Limb (tissue), 2 donors: ENCODE results near the gene LY6G5B.

Source experiments
- DNase-seq, 2 donors: peaks; one replicate each; pipeline ENCODE4 v3.0.0-alpha.2; 2016; ENCODE audit errors: extremely low spot score in 2 of 2

Gene LY6G5B, protein sequence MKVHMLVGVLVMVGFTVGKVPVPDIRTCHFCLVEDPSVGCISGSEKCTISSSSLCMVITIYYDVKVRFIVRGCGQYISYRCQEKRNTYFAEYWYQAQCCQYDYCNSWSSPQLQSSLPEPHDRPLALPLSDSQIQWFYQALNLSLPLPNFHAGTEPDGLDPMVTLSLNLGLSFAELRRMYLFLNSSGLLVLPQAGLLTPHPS

DNA sequence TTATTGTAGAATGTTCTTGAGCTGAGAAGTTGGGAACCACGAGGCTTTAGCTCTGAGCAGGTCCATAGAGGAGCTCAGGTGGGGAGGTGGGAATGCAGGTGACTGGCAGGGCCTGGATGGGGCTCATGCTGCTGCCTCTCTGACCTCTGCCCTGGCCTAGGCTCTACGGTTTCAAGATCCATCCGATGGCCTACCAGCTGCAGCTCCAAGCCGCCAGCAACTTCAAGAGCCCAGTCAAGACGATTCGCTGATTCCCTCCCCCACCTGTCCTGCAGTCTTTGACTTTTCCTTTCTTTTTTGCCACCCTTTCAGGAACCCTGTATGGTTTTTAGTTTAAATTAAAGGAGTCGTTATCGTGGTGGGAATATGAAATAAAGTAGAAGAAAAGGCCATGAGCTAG lies at the start of gene LY6G5B:
LY6G5B (plus strand) TSS at position 301 of the 400 bp plus-strand sequence. CDS start 975 bp downstream, outside the sequence.
- no peak for DNase-seq

DNA sequence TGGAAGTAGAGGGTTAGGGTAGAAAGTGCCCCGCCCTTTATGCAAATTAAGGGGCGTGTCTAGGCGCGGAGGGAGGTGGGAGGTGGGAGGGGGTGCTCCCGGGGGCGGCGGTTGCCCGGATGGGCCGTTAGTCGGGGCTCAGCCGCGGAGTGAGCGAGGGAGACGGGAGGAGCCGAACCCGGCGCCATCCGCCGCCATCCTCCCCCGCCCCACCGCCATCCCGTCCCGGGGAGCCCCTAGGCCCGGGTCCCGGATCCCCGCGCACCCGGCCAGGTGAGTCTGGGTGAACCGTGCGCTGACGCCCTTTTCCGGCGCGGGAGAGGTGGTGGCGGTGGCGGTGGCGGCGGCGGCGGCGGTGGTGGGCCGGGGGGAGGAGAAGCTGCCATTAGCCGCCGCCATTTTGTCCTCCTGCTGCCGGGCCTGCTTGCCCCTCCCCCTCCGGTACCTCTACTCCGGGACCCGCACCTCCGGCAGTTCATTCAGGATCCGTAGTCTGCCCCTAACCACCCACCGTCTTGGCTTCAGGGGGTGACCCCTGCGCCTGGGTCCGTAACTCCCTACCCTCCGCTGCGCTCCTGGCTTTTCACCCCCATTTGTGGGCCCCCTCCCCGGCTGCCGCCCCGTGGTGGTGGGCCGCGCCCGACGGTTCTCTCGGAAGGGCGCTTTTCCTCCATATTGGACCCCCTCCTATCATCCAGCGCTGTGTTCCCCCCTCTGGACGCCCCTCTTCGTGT lies 49.0 kb upstream of the LY6G5B start, which contains the start of gene PRRC2A:
PRRC2A (plus strand) TSS at position 130 of the 734 bp plus-strand sequence. CDS start 2,075 bp downstream, outside the sequence.
- peak in 1 of 2 donors; percentile 81 for DNase-seq

DNA sequence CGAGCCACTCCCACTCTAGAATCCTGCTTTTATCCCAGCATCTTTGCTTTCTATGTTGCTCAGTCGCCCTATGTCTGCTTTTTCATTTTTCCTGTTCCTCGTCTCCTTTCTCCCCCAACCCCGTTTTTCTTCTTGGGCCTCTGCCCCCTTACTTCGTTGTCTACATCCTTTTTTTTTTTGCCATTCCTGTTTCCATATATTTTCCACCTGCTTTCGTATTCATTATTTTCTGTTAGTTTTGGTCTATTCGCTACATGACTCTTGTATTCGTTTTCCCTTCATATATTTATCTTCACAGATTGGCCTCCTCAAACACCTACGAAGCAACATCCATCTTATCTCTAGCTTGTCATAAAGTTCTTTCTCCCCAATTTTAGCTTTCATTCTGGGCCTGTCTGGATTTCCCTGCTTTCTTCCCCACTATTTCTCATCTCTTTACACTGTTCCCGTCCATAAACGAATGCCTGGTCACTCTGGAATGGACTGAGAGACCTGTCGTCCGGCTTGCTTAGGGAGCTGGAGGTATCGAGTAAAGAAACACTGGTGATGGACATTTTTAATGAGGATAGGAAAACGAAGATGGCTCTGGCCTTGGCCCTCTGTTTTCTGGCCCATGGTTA lies 48.3 kb upstream of the LY6G5B start:
- DNase-seq = no peak

DNA sequence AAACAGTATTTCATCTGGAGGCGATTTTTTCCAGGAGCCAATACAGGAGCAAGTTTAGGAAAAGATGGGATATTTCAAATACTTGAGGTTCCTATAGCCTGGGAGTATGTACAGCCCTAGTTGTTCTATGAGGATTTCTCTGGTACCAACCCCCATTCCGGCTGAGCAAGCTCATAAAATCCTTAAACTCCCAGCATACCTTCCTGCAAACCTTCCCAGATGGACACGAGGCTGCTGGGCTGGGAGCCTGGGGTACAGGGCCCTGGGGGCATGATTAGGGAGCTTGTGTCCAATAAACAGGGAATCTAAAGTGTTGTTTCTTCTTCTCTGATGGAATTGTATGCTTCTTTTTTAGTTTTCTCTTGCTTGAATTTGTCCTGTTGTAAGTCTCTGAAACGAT lies 47.8 kb upstream of the LY6G5B start:
- DNase-seq = no peak

DNA sequence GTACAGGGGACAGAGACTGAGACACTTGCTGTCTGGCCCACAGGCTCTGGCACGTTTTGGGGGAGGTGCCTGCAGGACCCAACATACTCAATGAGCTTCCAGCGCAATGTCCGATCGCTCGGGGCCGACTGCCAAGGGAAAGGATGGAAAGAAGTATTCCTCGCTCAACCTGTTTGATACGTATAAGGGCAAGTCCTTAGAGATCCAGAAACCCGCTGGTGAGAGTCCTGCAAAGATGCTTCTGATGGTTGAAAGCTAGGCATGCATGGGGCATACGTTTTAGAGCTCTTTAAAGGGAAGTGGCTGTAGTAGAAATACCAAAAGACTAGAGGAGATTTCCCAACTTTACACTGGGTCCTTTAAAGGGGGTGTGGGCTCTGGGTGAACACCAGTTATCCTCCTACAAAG lies 47.1 kb upstream of the LY6G5B start:
- DNase-seq = no peak

DNA sequence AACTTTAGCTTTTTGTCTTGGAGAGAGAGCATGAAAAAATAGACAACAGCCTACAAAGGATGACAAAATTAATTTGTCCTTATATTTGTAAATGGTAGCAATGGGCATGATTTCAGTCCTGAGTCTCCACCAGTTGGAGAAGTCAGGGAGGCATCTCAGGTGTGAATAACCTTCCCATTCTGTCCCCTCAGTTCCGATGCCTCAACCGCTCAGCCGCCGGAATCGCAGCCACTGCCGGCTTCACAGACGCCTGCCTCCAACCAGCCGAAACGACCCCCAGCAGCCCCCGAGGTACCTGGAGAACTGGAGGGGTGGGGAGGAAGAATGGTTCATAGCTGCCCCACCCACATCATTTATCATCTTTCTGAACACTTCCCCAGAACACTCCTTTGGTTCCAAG lies 45.7 kb upstream of the LY6G5B start:
- no peak for DNase-seq

DNA sequence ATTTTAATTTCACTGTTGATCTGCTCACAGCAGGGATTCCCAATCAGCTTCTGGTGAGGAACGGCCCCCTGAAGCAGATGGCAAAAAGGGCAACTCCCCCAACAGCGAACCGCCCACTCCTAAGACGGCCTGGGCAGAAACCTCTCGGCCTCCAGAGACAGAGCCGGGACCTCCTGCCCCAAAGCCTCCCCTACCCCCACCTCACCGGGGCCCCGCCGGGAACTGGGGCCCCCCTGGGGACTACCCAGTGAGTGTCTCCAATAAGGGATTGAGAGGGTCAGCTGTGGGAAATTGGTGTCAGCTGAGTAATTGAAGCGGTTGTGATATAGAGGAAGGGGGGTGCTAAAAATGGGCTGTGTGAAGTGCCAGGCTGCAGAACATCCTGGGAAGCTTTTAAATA lies 42.8 kb upstream of the LY6G5B start:
- no peak for DNase-seq

DNA sequence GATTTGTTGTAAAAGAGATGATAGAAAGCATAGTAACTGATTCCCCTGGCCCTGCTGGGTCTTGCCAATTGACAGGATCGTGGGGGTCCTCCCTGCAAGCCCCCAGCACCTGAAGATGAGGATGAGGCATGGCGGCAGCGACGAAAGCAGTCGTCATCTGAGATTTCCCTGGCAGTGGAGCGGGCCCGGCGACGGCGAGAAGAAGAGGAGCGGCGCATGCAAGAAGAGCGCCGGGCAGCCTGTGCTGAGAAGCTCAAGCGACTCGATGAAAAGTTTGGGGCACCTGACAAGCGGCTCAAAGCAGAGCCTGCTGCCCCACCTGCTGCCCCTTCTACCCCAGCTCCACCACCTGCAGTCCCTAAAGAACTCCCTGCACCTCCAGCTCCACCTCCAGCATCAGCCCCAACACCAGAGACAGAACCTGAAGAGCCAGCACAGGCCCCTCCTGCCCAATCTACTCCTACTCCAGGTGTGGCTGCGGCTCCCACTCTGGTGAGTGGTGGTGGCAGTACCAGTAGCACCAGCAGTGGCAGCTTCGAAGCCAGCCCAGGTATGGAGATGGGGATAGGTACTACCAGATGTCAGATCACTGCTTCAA lies 42.0 kb upstream of the LY6G5B start:
- DNase-seq = no peak

DNA sequence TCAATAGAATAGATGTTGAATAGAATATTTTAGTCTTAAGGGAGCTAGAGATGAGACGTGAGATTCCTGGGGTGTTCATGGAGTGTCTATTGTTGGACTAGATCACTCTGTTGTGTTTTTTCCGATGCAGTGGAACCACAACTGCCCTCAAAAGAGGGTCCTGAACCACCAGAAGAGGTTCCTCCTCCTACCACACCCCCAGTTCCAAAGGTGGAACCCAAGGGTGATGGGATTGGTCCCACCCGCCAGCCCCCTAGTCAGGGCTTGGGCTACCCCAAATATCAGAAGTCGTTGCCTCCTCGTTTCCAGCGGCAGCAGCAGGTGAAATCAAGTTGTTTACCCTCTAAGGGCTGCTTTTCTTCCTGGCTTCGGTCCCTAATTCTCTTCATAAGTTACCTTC lies 40.8 kb upstream of the LY6G5B start:
- DNase-seq = no peak

DNA sequence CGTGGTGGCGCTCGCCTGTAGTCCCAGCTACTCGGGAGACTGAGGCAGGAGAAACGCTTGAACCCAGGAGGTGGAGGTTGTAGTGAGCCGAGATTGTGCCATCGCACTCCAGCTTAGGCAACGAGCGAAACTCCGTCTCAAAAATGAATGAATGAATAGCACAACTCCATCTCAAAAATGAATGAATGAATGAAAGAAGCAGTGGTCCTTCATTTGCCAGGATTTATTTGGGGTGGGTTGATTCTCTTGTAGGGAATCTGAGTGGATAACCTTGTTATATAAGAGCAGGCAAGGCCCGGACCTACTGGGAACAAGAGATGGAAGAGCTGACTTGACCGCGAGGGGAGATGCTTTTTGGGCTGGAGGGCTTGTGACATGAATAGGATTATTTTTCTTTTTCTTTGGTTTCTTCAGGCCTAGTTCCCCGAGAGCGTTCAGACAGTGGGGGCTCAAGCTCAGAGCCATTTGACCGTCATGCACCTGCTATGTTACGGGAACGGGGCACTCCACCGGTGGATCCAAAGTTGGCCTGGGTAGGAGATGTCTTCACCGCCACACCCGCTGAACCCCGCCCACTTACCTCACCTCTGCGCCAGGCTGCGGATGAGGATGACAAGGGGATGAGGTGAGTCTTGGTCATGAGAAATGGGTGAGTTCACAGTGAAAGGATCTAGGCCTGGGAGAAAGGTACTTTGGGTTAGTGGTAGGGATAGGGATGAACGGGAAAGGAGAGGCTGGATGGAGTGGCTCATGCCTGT lies 39.4 kb upstream of the LY6G5B start:
- DNase-seq = no peak

DNA sequence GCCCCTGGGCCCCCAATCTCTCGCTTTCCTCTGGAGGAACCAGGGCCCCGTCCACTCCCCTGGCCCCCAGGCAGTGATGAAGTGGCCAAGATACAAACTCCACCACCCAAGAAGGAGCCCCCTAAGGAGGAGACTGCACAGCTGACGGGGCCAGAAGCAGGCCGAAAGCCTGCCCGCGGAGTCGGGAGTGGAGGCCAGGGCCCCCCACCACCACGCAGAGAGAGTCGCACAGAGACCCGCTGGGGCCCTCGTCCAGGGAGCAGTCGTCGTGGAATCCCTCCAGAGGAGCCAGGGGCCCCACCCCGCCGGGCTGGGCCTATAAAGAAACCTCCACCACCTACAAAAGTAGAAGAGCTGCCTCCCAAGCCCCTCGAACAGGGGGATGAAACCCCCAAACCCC lies 38.6 kb upstream of the LY6G5B start:
- DNase-seq = no peak

DNA sequence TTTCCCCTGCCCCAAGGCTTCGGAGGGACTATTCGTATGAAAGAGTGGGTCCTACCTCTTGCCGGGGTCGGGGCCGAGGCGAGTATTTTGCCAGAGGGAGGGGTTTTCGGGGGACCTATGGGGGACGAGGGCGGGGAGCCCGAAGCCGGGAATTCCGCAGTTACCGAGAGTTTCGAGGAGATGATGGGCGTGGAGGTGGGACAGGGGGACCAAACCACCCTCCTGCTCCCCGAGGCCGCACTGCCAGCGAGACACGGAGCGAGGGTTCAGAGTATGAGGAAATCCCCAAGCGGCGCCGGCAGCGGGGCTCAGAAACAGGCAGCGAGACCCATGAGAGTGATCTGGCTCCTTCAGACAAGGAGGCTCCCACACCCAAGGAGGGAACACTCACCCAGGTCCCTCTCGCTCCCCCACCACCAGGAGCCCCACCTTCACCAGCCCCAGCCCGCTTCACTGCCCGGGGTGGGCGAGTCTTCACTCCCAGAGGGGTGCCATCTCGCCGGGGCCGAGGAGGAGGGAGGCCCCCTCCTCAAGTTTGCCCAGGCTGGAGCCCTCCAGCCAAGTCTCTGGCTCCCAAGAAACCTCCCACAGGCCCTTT lies 38.0 kb upstream of the LY6G5B start:
- no peak for DNase-seq

DNA sequence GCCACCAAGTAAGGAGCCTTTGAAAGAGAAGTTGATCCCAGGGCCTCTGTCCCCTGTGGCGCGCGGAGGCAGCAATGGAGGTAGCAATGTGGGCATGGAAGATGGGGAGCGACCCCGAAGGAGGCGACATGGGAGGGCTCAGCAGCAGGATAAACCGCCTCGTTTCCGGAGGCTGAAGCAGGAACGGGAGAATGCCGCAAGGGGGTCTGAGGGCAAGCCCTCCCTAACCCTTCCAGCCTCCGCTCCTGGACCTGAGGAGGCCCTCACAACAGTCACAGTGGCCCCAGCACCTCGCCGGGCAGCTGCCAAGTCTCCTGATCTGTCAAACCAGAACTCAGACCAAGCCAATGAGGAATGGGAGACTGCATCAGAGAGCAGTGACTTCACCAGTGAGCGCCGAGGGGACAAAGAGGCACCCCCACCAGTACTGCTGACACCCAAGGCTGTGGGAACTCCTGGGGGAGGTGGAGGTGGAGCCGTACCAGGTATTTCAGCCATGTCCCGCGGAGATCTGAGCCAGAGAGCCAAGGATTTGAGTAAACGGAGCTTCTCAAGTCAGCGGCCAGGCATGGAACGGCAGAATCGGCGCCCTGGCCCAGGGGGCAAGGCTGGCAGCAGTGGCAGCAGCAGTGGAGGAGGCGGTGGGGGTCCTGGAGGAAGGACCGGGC lies 37.4 kb upstream of the LY6G5B start:
- no peak for DNase-seq

DNA sequence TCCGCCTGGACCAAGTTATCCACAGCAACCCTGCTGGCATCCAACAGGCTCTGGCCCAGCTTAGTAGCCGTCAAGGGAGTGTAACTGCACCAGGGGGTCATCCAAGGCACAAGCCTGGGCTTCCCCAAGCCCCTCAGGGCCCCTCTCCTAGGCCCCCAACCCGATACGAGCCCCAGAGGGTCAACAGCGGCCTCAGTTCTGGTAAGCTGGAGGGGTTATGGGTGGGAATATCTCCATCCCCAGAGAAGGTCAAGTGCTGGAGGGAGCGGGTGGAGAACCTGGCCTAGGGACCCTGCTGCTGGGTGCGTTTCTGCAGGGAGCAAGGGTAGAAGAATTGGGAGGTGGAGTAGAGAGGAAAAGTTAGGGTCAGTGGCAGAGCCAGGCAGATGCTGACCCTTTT lies 36.3 kb upstream of the LY6G5B start:
- no peak for DNase-seq

DNA sequence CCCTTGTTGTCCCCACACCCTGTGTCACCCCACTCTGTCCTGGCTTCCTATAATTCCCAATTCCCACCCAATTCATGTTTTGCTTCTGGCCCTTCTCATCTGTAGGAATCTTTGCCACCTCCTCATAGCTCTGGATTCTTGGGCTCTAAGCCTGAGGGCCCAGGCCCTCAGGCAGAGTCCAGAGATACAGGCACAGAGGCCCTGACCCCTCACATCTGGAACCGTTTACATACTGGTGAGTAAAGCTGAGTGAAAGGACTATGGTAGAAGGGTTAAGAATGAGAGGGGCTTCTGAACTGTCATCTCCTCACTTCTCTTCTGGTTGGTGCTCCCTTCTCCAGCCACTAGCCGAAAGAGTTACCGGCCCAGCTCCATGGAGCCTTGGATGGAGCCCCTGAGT lies 35.6 kb upstream of the LY6G5B start:
- DNase-seq = no peak

DNA sequence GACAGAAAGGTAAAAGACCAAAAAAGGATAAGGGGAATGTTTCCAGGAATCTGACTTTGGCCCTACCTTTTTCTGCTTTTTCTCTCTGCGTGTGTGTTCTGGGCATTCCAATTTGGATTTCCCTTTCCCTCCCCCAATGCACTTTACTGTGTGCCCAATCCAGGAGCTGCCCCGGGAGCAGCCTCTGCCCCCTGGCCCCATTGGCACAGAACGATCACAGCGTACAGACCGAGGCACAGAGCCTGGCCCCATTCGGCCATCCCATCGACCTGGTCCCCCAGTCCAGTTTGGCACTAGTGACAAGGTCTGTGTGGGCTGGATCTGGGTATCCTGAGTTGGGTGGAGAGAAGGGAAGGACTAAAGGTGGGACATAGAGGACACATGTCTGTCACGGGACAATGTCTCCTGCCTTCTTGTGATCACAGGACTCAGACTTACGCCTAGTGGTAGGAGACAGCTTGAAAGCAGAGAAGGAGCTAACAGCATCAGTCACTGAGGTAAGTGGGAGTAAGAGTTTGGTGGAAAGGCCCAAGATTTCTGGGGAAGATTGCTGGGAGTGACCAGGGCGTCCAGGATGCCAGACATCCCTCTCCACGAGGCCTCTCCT lies 34.7 kb upstream of the LY6G5B start:
- DNase-seq = no peak

DNA sequence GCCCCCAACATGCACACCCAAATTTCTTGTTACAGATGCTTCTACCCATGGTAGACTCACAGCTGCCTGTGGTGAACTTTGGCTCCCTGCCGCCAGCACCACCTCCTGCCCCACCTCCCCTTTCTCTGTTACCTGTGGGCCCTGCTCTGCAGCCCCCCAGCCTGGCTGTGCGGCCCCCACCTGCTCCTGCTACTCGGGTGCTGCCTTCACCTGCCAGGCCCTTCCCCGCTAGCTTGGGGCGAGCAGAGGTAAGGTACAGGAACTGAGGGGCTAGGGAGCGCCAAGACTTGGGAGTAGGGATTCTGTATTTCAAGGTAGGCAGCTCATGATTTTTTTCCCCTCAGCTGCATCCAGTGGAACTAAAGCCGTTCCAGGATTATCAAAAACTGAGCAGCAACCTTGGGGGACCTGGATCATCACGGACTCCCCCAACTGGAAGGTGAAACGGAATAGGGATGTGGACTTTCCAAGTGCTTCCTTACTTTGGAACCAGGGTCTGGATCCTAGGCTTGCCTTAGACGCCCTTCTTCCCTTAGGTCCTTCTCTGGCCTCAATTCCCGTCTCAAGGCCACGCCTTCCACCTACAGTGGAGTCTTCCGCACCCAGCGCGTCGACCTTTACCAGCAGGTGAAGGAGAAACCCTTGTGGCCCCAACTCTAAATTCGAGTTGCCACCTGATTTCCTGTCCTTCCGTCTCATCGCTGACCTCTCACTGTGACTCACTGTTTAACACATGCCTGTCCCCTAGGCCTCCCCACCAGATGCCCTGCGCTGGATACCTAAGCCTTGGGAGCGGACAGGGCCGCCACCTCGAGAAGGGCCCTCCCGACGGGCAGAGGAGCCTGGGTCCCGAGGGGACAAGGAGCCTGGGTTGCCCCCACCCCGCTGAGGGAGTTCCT lies 32.8 kb upstream of the LY6G5B start:
- DNase-seq = no peak

DNA sequence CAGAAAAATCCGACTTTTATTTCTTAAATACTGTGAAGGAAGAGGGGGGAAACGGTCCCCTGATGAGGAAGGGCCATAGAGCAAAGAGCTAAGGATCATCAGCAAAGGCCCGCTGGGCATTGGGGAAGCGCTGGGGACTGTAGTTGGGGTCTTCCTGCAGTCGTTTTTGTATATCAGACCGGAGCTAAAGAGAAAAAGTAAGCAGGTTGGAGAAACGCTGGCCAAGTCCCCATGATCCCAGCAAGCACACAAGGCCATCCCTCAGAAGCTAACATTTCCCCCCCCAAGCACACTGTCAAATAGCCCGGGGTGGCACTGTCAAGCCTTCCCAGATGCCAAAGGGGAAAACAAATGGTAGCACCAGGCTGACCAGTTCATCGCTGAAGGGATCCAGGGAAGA lies 30.7 kb upstream of the LY6G5B start:
- DNase-seq = no peak

DNA sequence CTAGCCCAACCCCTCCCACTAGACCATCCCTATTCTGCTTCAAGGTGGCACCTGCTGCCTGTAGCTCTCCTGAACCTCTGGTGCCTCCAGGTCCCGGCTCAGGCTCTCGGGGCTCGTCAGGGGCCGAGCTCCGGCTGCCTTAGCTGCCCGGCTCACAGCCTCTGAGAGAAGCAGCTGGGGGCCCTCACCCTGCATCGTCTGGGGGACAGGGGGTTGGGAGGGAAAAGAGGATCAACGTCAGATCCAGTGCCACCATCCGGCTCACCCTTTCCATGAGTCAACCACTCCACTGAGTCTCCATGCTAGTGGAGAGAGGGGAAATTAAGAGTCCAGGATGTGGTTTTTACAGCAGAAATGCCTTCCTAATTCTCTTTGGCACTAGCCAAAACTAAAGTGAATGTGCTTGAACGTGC lies 30.3 kb upstream of the LY6G5B start:
- DNase-seq = no peak
